ENCODE data around the gene ITGA6.

The ITGA6 gene

DNA sequence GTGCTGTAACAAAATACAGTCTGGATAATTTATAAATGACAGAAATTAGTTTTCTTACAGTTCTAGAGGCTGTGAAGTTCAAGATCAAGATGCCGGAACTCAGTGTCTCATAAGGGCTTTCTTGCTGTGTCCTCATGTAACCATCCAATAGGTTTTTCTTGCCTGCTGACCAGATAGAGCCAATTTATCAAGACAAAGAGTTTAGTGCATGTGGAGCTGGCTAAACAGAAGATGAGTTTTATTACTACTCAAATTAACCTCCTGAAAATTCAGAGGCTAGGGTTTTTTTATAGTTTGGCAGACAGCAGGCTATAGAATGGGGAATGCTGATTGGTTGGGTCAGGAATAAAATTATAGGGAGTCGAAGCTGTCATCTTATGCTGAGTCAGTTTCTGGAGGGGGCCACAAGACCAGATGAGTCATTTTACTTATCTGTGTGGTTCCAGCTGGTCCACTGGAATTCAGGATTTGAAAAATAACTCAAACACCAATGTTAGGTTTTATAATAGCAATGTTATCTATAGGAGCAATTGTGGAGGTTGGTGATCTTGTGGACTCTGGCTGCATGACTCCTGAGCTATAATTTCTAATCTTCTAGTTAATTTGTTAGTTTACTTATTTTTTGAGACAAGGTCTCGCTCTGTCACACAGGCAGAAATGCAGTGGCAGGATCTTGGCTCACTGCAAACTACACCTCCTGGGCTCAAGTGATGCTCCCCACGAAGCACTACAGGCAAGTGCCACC, 125.3 kb downstream of the ITGA6 start:
- in situ Hi-C loops (cut with HindIII; ENCODE audit: low sequenced_read_pairs), result no loop called here

DNA sequence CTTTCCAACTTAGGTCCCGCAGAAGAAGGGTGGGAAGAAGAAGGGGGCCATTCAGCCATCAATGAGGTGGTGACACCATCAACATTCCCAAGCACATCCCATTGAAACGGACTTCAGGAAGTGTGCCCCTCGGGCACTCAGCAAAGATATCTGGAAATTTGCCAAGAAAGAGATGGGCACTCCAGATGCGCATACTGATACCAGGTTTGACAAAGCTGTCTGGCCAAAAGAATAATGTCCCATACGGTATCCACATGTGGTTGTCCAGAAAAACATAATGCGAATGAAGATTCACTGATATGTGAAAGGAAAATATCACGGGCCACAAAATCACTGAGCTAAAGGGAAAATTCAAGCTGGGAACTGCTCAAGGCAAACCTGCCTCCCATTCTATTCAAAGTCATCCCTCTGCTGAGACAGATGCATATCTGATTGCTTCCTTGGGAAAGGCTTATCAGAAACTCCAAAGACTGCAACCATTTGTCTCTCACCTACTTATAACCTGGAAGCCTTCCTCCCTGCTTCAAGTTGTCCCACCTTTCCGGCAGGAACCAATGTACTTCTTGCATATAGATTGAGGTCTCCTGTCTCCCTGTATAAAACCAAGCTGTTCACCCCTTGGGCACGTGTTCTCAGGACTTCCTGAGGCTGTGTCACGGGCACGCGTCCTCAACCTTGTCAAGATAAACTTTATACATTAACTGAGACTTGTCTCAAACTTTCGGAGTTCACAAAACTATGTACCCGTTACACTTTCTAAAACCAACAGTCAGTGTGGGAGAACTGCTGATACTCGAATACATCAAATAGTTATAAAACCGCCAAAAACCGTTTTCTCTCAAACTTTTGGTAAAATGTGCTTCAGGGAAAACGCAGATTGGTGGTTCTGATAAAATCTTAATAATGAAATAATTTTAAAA, 127.2 kb downstream of the ITGA6 start:
- in situ Hi-C loops (cut with HindIII; ENCODE audit: low sequenced_read_pairs), result no loop called here

DNA sequence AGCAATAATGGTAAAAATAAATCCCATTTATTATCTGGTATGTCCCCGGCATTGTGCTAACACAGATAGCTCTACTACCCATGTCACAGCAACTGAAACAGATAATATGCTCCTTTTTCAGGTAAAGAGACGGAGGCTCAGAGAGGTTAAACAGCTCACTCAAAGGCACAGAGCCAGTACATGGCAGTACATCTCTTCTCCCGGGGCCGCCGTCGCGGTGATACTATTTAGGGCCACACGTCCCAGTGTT, 127.8 kb downstream of the ITGA6 start:
- in situ Hi-C loops (cut with HindIII; ENCODE audit: low sequenced_read_pairs), result no loop called here
